NCI-H446 (cell line): Measurements from ENCODE around the gene SVOPL.

Source experiments
- DNase-seq, 2 experiments: peaks; one replicate each; lab custom pipeline; 2025; lab: John Stamatoyannopoulos, UW

Gene SVOPL

DNA sequence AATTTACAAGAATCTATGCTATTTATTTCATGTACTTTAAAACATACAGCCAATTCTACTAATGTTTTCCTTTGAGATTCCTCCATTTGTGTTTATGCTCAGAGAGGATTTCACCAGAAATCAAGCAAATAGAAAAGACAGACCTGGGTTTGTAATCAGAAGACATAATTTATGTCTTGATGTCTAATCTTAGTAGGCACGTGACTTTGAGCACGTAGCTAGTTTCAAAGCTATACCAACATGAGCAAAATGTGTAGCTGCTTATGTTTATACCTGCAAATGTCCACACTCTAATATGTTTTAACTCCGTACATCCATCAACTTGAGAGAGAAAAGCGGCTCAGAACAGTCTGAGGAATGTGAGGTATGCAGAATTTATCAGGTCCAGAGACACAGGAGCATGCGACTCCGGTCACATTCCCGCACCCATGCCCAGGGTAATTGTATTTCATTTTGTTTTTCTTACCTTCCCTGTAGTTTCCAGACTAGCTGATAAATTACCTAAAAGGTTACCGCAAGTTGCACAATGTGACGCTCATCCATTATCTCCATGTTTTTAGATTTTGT lies 40.0 kb downstream of the SVOPL start:
- no peak for DNase-seq

DNA sequence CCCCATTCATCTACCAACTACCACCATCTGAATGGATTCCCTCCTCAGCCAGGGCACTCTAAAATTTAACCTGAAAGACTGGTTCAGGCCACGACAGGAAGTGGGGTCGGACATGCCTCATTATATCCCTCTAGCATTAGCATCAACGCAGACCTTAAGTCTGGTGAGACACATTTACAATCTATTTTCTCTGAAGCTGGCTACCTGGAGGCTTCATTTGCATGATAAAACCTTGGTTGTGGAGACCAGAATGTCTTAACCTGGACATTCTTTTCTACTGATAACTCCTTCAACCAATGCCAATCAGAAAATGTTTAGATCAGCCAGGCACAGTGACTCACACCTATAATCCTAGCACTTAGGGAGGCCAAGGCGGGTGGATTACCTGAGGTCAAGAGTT lies 42.3 kb downstream of the SVOPL start:
- no peak for DNase-seq

GRCh38 chr7:138657854-138658386 lies 43.2 kb downstream of the SVOPL start:
- DNase-seq, result no peak

GRCh38 chr7:138656952-138657351 lies 44.2 kb downstream of the SVOPL start:
- no peak for DNase-seq

- no peak for DNase-seq
Observed at GRCh38 chr7:138654616-138655015, 46.5 kb downstream of the SVOPL start.

- no peak for DNase-seq
Observed at GRCh38 chr7:138649506-138649905, 51.7 kb downstream of the SVOPL start.

- DNase-seq, result no peak
Observed at GRCh38 chr7:138645284-138645683, 55.9 kb downstream of the SVOPL start.

- no peak for DNase-seq
Observed at GRCh38 chr7:138632826-138633602, 68.1 kb downstream of the SVOPL start.

GRCh38 chr7:138632384-138632783 lies 68.8 kb downstream of the SVOPL start:
- DNase-seq, result no peak

- DNase-seq, result no peak
Observed at GRCh38 chr7:138630059-138630610, 71.0 kb downstream of the SVOPL start.

- peak in 1 of 2 experiments; percentile 28 for DNase-seq
Observed at GRCh38 chr7:138627361-138627760, 73.8 kb downstream of the SVOPL start.

DNA sequence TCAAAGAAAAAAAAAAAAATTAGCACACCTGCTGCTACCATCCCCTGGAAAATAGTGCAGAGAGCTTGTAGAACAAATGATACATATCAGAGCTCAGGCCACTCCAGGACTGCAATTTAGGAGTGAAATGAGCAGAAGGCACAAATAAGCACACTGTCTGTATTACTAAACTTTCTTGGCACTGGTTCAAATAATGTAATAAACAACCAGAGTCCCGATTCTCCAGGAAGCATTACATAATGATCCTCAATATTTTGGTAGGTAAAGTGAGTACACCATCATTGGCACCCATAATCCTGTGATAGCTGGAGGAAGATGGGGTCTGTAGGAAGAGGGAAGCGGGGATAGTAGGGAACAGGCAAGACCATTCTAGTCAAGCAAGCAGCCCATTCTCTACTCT lies 74.3 kb downstream of the SVOPL start:
- peak in 1 of 2 experiments; percentile 11 for DNase-seq

- DNase-seq, result no peak
Observed at GRCh38 chr7:138625849-138626230, 75.3 kb downstream of the SVOPL start.

- DNase-seq, result no peak
Observed at GRCh38 chr7:138625084-138625848, 75.9 kb downstream of the SVOPL start.

GRCh38 chr7:138622841-138623240 lies 78.3 kb downstream of the SVOPL start:
- no peak for DNase-seq

- DNase-seq, result no peak
Observed at GRCh38 chr7:138618933-138619332, 82.2 kb downstream of the SVOPL start.

- no peak for DNase-seq
Observed at GRCh38 chr7:138618506-138618905, 82.7 kb downstream of the SVOPL start.

DNA sequence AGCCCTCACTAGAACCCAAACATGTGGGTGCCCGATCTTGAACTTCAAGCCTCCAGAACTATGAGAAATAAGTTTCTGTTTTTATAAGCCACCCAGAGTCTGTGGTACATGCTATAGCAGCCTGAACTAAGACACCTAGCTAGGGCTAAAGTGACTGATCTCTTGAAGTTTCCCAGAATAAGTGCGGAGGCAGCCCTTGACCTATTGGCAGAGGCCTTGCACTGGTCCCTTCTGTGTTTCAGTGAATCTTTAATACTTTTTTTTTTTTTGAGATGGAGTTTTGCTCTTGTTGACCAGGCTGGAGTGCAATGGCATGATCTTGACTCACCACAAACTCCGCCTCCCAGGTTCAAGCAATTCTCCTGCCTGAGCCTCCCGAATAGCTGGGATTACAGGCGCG lies 85.1 kb downstream of the SVOPL start:
- no peak for DNase-seq

DNA sequence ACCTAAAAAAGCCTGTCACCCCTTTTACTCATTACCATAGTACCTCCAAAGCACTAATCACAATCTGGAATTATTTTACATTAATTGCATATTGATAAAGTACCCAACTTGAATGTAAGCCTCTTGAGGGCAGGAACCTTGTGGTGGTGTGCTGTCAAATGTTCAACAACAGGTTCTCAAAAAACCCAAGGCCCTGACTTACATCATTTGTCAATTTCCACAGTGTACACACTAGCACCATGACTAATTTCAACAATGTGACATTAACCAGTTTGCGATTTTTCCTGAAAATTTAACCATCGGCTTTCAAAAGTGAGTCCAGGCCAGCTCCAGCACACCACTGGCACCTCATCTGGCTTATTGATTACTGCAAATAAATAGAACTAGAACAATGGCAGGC lies 87.5 kb downstream of the SVOPL start:
- DNase-seq, result no peak

DNA sequence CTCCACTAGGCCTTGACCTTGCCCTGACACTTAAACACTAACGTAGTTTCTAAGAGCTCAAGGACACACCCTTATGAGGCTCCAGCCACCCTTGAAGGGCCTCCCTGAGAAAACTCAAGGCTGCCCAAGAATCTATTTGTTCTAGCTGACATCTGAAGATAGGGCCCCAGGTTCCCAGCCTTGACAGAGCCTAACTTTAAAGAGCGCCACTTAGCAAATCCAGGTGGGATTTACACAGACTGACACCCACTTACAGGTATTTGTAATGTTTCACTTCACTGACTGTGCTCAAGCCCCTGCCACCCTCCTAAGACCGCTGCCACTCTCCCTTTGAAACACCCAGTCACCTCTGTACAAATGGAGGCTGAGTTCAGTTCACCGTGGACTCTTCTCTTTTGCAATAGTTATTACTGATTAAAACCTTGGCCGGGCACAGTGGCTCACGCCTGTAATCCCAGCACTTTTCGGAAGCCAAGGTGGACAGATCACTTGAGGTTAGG lies 90.4 kb downstream of the SVOPL start:
- no peak for DNase-seq

GRCh38 chr7:138608275-138608674 lies 92.9 kb downstream of the SVOPL start:
- DNase-seq, result no peak
